ENCODE data around the gene DSE.

DNA sequence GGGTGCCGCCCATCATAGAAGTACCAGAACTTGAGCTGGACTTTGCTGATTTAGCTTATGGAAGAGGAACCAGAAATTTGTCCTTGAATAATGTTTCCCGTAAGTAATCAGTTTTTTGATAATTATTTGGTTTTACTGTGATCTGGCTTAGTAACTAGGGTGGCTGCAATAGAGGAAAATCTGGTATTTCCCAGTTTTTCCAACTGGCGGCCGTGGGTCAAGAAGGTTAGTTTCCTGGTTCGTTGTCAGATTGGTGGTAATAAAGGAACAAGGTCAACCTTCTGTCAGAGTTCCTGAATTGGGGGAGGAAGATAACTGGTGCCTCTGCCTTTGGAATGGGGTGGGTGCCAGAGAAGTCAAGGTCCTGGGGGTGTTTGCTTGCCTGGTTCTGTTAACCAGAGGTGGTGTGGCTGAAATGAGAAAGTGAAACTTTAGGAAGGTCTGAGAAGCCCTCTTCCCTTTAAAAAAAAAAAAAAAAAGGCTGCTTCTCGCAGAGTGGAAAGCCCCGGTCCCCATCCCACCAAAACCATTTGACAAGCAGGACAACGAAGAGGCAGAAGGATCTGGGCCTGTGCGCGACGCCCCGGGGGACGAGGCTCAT lies 90.7 kb downstream of the DSE start, which contains the start of gene CALHM6:
- TF ChIP-seq, protein P1, sequence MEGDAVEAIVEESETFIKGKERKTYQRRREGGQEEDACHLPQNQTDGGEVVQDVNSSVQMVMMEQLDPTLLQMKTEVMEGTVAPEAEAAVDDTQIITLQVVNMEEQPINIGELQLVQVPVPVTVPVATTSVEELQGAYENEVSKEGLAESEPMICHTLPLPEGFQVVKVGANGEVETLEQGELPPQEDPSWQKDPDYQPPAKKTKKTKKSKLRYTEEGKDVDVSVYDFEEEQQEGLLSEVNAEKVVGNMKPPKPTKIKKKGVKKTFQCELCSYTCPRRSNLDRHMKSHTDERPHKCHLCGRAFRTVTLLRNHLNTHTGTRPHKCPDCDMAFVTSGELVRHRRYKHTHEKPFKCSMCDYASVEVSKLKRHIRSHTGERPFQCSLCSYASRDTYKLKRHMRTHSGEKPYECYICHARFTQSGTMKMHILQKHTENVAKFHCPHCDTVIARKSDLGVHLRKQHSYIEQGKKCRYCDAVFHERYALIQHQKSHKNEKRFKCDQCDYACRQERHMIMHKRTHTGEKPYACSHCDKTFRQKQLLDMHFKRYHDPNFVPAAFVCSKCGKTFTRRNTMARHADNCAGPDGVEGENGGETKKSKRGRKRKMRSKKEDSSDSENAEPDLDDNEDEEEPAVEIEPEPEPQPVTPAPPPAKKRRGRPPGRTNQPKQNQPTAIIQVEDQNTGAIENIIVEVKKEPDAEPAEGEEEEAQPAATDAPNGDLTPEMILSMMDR (IDR thresholded peaks at IDR 0.05) = no peak
- no peak for TF ChIP-seq ZFX (IDR thresholded peaks at IDR 0.05; ENCODE audit: borderline replicate concordance)
